Smooth muscle cell (in vitro differentiated cells): Measurements from ENCODE around the gene KDELR3. TPM values are rescaled to one million over a fixed set of nuclear protein-coding genes. Genes with fewer than 3 reads are reported as not detected.

Experiments
- DNase-seq: peaks from one replicate; lab custom pipeline; 2025; ENCODE audit not compliant: unreplicated experiment; lab: John Stamatoyannopoulos, UW
- H2AFZ ChIP-seq: fragments of 200-600 bp; sonication (generic); 2 replicates; pipeline ENCODE4 v1.6.0; 2016; ENCODE audit warnings: antibody characterized with exemption, low read depth, mild to moderate bottlenecking
- H3F3A ChIP-seq: fragments of 200-600 bp; sonication (generic); 2 replicates; pipeline ENCODE4 v1.6.0; 2017; ENCODE audit warnings: antibody characterized with exemption, low read depth
- H3K27ac ChIP-seq: fragments of 200-600 bp; sonication (generic); 2 replicates; pipeline ENCODE4 v1.5.1; 2016; ENCODE audit warnings: low read depth, mild to moderate bottlenecking
- H3K27me3 ChIP-seq: fragments of 200-600 bp; sonication (generic); 2 replicates; pipeline ENCODE4 v1.6.1; 2016; ENCODE audit warnings: low read depth, mild to moderate bottlenecking
- H3K36me3 ChIP-seq: fragments of 200-600 bp; sonication (generic); 2 replicates; pipeline ENCODE4 v1.5.1; 2016; ENCODE audit warnings: low read depth
- H3K4me1 ChIP-seq: fragments of 200-600 bp; sonication (generic); 2 replicates; pipeline ENCODE4 v1.5.1; 2016; ENCODE audit warnings: low read depth
- H3K4me2 ChIP-seq: fragments of 200-600 bp; sonication (generic); 2 replicates; pipeline ENCODE4 v1.6.0; 2016; ENCODE audit warnings: mild to moderate bottlenecking
- H3K4me3 ChIP-seq: fragments of 200-600 bp; sonication (generic); 2 replicates; pipeline ENCODE4 v1.5.1; 2016; ENCODE audit warnings: mild to moderate bottlenecking
- H3K79me2 ChIP-seq: fragments of 200-600 bp; sonication (generic); 2 replicates; pipeline ENCODE4 v1.6.0; 2016; ENCODE audit warnings: low read depth, mild to moderate bottlenecking
- H3K9ac ChIP-seq: fragments of 200-600 bp; sonication (generic); 2 replicates; pipeline ENCODE4 v1.6.0; 2016; ENCODE audit warnings: low read depth
- H3K9me3 ChIP-seq: fragments of 200-600 bp; sonication (generic); replicated peaks from 2 replicates; pipeline ENCODE4 v1.5.1; 2016; ENCODE audit warnings: low read depth
- H4K20me1 ChIP-seq: fragments of 200-600 bp; sonication (generic); 2 replicates; pipeline ENCODE4 v1.6.0; 2016; ENCODE audit warnings: low read depth
- CTCF ChIP-seq: fragments of 200-600 bp; sonication (generic); IDR thresholded peaks from 2 replicates; pipeline ENCODE4 v1.5.1; 2017; ENCODE audit warnings: borderline replicate concordance, mild to moderate bottlenecking, antibody characterized with exemption; ENCODE audit not compliant: insufficient read depth, poor library complexity, severe bottlenecking
- WGBS: methylation state at CpG from one replicate; pipeline ENCODE4 v1.1.7; 2016; ENCODE audit warnings: low lambda C conversion rate; 5-methylcytosine and 5-hydroxymethylcytosine counted together
- polyA plus RNA-seq: library from polyadenylated mRNA; unstranded; fragments of >200 nt; fragmentation: Nextera tagmentation; extraction: Ambion mirVana; gene quantifications from 2 replicates; pipeline ENCODE4 v1.2.1, GENCODE V29; 2016
- total RNA-seq: library from RNA; depleted of rRNA; stranded (reverse); fragments of >200 nt; gene quantifications from 2 replicates; pipeline ENCODE4 v1.2.3, GENCODE V29; 2014

The KDELR3 gene
- total and polyA plus RNA-seq, 2 experiments from 2014 or later, result 163 to 252 TPM

GRCh38 chr22:38506118-38506962, 38.4 kb downstream of the KDELR3 start, which contains the start of gene DDX17:
DDX17 (minus strand) TSS chr22:38506311.
- peak within 1 kb of the TSS; percentile 96 for H2AFZ ChIP-seq
- H3K36me3 ChIP-seq, result no peaks in the 10 kb centered on the region
- peaks cover 41% of the 10 kb centered on the region for H4K20me1 ChIP-seq
- peak within 1 kb of the TSS; percentile 92 for H3K4me3 ChIP-seq
- 2% methylated on average over 81 of the region's 83 CpGs for WGBS
- H3K9me3 ChIP-seq, result no peaks in the 10 kb centered on the region
- peaks cover 3% of the 10 kb centered on the region for H3F3A ChIP-seq
- peak within 1 kb of the TSS; percentile 100 for H3K9ac ChIP-seq
- peak within 1 kb of the TSS; percentile 91 for H3K4me2 ChIP-seq
- no peak for TF ChIP-seq CTCF
- DNase-seq, result peak; percentile 89
- H3K79me2 ChIP-seq, result peaks cover 48% of the 10 kb centered on the region
- no peaks in the 10 kb centered on the region for H3K27me3 ChIP-seq
- peak within 1 kb of the TSS; percentile 100 for H3K27ac ChIP-seq
- H3K4me1 ChIP-seq, result peaks cover 20% of the 10 kb centered on the region

- Histone ChIP-seq H3K27me3 (no peaks in the 10 kb centered on the region), H3F3A (peaks cover 3% of the 10 kb centered on the region), H3K79me2 (peaks cover 6% of the 10 kb centered on the region), H3K9ac (no peak overlapping the region), H3K4me3 (no peak overlapping the region), H3K9me3 (no peaks in the 10 kb centered on the region), H4K20me1 (no peaks in the 10 kb centered on the region), H3K4me2 (no peak overlapping the region), H3K4me1 (peaks cover 5% of the 10 kb centered on the region), H3K27ac (no peak overlapping the region), H2AFZ (no peak overlapping the region), H3K36me3 (no peaks in the 10 kb centered on the region)
- 90% methylated on average over 5 of the region's 5 CpGs for WGBS
- DNase-seq, result no peak
- TF ChIP-seq CTCF, result no peak
These were observed 42.6 kb downstream of the KDELR3 start for GRCh38 chr22:38510416-38510970.

GRCh38 chr22:38513063-38513462, 45.2 kb downstream of the KDELR3 start:
- H4K20me1 ChIP-seq, result no peaks in the 10 kb centered on the region
- H3K9ac ChIP-seq, result no peak overlapping the region
- no peaks in the 10 kb centered on the region for H3K27me3 ChIP-seq
- H3K27ac ChIP-seq, result no peak overlapping the region
- H3K4me3 ChIP-seq, result no peak overlapping the region
- DNase-seq, result no peak
- H3K79me2 ChIP-seq, result no peaks in the 10 kb centered on the region
- no peak for TF ChIP-seq CTCF
- no peaks in the 10 kb centered on the region for H3K4me1 ChIP-seq
- no peaks in the 10 kb centered on the region for H3K36me3 ChIP-seq
- WGBS, result 100% methylated on average over 1 of the region's 1 CpG
- no peak overlapping the region for H3K4me2 ChIP-seq
- H3K9me3 ChIP-seq, result no peaks in the 10 kb centered on the region
- no peak overlapping the region for H2AFZ ChIP-seq
- no peaks in the 10 kb centered on the region for H3F3A ChIP-seq
